GM18951 (cell line): Measurements from ENCODE around the gene MS4A4A.

Experiments
- POLR2A ChIP-seq: IDR thresholded peaks from 4 replicates; pipeline ENCODE4 v1.6.1; 2011; ENCODE audit warnings: mild to moderate bottlenecking; ENCODE audit not compliant: insufficient read length, insufficient read depth; ENCODE audit errors: extremely low read depth
- in situ Hi-C: fragments of 300-500 bp; cut with MboI; formaldehyde crosslinking; loops from one replicate; pipeline ENCODE4 v1.12.0; 2022; ENCODE audit warnings: low sequenced_read_pairs, mixed read lengths, inconsistent platforms; ENCODE audit not compliant: unreplicated experiment

The MS4A4A gene

DNA sequence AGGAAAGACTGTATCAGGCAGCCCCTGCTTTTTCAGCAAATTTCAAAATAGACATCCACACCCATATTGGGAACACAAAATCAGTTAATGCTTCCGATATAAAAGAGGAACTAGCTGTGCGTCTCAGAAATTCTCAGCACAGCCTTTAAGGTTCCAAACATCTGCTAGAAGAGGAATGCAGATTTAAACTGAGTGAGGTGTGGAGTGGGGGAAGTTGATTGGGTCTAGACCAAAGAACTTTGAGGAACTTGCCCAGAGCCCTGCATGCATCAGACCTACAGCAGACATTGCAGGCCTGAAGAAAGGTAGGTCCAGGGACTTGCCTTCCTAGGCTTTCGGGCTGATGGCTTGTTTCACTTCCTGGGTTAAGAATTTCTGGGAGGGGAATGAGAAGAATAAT is at the start of gene MS4A4A:
Gene MS4A4A, plus strand, starts transcription at position 255 of the 400 bp plus-strand sequence. Its CDS starts 10 bp downstream, at position 265.
- no peak for TF ChIP-seq POLR2A
- in situ Hi-C loops, result no loop called here

DNA sequence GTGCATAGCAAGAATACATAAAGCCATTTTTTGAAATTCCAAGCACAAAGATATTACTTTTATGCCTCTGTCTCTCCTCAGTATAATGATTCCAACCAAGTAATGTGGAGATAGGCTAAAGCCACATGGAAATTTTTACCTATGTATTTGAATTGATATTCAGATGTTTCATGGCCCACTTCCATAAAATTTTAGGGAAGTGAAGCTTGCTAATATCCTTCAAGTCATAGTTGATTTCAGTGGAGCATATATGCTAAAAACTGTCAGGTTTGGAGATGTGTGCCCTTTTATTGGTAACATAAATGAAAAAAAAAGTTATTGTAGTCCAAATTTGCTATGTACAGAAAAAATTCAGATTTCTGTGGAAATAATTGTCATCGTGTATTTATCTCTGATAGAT is 49.8 kb upstream of the MS4A4A start:
- no peak for TF ChIP-seq POLR2A
- in situ Hi-C loops, result no loop called here

DNA sequence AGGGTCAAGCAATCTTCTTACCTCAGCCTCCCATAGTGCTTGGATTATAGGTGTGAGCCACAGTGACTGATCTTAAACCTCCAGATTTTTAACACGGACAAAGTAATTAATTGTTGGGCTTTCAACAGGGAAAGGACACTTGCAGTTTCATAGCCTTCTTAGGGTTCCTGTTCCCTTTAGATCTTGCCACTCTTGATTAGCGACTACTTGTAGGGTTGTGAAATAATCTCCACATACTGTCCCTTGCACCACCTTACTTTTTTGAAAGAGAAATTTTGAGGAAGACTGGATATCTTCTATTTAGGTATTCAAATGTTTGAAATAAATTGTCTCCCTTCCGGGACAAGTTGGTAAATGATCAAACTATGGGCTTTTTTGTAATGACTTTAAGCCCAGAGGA is 45.1 kb upstream of the MS4A4A start:
- TF ChIP-seq POLR2A, result no peak
- in situ Hi-C loops, result no loop called here

DNA sequence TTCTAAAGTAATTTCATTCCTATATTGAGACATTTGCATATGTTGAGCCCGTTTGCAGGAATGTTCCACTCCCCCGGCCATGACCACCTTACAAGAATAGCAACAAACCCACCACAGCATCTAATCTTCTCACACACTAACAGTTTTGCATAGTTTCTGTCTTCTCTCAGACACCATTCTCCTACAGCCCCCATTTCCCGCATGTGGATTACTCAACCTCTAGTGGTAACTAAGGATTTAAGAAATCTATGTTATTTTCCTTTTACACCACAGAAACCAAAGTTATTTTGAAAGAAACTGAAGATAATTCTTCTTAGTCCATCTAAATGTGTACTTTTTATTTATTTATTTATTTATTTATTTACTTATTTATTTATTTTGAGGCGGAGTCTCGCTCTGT is 39.8 kb upstream of the MS4A4A start:
- in situ Hi-C loops, result no loop called here
- TF ChIP-seq POLR2A, result no peak

DNA sequence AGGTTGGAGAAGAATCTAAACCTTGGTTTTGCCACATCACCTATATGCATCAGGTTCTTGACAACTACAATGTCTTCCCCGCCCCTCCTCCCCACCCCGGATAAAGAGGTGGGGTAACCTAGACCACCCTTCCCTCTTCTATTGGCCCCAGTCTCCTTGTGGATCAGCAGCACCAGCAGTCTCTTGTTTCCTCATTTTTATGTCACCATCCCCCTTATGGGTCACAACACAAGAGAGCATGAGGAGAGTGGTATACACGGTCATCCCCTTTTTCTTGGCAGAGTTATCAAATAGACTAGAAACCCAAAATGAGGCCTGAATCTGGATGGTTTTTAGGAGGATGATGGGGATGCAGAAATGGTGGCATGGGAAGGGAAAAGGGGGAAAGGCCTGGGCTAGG is 38.7 kb upstream of the MS4A4A start:
- in situ Hi-C loops, result no loop called here
- TF ChIP-seq POLR2A, result no peak

DNA sequence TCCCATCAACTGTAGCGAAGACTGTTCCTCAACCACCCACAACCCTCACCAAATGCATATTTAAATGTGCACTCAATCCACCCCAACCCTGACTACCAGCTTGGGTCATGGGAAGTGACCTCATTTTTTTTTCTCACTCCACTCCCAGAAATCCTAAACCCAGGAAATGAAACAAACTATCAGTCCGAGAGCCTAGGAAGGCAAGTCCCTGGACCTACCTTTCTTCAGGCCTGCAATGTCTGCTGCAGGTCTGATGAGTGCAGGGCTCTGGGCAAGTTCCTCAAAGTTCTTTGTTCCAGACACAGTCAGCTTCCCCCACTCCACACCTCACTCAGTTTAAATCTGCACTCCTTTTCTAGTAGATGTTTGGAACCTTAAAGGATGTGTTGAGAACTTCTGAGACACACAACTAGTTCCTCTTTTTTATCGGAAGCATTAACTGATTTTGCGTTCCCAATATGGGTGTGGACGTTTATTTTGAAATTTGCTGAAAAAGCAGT is 37.7 kb upstream of the MS4A4A start, which contains the start of gene MS4A4E:
Gene MS4A4E, minus strand, starts transcription at position 398 of the 500 bp plus-strand sequence. CDS start 13,082 bp downstream, outside the sequence.
- TF ChIP-seq POLR2A, result no peak
- in situ Hi-C loops, result no loop called here

DNA sequence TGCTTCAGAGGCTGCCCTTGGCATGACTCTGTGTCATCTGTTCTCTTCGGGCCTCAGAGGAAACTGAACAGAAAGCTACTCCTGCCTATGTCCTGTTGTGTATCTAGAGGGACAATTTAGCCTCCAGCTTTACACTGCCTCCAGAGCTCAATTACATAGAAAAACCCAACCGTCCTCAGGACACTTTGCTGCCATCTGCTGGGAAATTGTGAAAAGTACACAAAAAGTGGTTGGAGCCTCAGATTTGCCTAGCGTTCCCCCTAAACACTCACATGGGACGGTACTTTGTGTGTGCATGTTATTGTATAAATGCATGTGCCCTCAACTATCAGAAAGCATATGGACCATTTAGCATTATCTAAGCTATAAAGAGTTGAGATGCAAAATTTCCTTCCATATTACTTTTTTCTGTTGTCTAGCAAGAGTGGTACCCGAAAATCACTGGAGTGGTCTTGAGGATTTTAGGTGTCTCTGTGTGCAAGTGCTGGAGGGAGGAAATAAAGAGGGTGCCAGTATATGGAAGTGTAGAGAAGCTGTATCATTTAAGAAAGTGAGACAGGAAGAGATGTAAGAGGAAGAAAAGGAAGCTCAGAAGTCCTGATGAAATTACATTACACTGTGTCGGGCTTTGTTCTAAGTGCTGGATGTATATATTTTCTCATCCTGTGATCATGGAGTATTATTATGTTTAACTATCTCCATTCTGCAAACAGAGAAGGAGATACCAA is 28.8 kb upstream of the MS4A4A start:
- TF ChIP-seq POLR2A, result no peak
- in situ Hi-C loops, result no loop called here

DNA sequence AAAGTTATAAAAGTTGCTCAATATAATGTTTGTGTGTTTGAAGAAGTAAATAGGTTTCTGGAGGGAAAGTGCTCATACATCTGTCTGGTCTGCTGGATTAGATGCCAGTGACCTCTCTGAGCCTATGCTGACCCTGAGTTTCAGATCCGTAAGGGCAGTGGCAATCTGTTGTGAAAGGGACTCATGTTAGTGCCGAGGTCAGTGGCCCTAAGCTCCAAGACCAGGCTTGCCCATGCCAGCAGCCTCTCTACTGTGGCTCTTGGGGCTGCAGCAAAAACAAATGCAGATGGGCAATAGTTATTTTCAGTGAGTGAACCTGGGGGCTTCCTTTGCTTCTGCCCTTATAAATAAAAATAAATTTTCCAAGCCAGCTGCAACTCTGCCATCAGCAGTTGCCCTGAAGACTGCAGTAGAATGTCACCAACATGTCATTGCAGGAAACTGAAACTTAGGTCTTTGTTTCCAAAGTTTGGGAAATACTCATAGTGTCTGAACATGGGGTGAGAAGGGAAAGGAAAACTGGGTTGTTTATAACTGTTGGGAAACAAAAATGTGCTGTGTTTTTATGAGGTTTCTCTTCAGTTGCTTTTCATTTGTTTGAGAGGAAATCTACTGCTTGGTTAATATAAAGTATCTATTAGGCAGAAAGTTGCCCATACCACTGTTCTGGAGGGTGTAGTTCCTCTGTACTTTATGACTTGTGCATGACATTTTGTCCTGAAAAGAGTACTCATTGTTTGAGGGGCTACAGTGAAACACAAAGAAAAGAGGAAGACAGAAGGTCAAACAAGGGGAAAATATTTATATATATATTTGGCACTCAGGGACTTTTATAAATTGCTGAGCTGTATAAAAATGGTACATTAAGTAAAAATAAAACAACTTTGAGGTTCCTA is 28.0 kb upstream of the MS4A4A start:
- no peak for TF ChIP-seq POLR2A
- in situ Hi-C loops, result no loop called here

DNA sequence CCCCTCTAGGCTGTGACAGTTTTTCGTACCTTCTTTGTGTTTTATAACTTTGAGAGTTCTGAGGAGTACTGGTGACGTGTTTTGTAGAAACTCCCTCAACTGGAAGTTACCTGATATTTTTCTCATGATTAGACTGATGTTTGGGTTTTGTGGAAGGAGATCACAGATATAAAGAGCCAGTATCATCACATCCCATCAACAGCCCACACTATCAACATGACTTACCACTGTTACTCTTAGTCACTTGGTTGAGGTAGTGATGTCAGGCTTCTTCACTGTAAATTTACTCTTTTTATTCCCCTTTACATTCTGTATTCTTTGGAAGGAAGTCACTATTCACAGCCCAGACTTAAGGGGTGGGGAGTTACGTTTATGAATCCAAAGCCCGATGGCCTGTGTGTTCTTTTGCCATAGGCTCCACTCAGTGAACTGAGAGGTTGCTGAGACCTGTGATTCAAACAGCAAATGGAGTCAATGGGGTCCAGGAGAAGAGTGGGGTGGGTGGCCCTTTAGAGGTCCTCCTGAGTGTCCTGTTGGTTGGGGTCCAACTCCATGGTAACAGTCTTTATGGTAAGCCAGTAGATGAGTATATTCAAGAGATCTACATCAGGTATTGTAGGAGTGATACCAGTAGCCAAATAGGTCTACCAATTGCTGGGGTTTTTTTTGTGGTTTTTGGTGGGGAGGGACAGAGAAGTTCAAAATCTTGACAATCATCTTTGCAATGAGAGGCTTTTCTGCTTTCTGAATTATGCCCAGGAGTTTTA is 22.3 kb upstream of the MS4A4A start:
- in situ Hi-C loops, result no loop called here
- no peak for TF ChIP-seq POLR2A

DNA sequence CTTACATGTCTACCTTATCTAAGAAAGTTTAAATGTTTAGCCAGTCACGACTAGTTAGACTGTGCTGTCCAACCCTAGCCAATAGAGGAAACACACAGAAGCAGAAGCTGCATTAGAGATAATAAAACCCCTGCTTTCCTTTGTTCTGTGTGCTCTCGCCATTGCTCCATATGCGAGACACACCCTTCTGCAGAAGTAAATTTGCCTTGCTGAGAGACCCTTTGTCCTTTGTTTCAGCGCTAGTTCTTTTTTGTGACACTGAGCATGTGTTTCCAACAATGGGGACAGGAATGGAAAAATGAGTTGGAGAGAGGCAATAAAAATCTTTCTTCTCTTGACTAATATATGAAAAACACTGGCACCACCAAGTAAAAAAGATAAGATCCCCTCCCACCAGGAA is 19.5 kb upstream of the MS4A4A start:
- in situ Hi-C loops, result no loop called here
- TF ChIP-seq POLR2A, result no peak

DNA sequence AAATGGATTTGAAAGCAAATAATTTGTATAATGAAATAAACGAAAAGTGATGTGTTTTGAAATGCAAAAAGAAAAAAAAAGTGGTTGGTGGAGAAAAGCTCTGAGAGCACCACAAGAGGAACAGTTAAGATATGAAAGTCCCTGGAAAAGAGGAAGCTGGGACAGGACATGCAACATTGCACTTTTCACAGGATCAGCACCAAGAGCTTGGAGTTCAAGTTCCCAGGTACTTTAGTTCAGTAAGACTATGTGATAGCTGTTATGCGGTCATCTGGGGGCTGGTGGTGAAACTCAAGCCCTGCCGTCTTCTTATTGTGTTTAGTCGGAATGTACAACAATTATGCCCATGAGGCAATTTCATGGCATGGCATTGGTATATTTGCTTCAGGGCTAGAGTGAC is 17.1 kb upstream of the MS4A4A start:
- in situ Hi-C loops, result no loop called here

DNA sequence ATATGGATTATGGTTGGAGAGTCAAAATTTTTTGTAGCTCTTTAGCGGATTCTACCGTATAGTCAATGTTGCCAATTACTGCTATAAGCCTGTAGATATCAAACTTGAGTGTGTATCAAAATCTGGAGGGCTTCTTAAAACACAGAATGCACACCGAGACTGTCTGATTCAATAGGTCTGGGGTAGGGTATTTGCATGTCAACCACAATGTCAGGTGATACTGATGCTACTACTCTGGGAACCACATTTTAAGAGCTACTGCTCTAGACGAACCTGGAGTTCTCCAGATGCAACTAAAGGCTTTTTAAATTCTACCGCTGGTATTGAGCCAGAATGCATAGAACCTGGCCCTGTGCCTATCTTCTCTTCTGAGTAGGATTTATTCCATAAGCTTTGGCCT is 15.8 kb upstream of the MS4A4A start:
- in situ Hi-C loops, result no loop called here
- TF ChIP-seq POLR2A, result no peak

More for the DNA sequence above, 17.1 kb upstream of the MS4A4A start:
- no peak for TF ChIP-seq POLR2A
